ENCODE measurements around the gene ANKS3.

Gene ANKS3

DNA sequence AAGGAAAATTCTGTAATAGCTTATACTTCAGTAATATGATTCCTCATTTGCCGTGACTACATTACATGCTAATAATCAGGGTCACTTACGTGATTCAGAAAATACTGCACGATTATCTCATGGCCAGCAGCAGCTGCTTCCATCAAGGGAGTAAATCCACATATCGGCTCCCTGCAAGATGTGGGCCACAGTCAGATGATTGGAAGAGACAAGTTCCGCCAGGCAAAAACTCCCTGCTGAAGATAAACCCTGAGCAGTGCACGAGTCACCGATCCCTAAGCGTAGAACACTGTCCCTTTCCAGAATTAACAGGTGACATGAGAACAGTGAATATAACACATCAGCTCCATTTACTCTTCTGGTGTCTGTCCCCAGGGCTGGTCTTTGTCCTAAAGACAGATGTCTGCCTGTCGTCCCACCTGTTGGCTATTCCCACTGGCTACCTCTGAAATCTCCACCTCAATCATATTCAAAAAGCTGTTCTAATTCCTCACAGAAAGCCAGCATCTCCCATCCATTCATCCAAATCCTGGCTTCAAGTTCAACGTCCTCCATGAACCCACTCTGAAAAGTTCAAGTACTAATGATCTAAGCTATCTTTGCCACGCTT is 9.3 kb downstream of the ANKS3 start:
- no peak for DNase-seq

DNA sequence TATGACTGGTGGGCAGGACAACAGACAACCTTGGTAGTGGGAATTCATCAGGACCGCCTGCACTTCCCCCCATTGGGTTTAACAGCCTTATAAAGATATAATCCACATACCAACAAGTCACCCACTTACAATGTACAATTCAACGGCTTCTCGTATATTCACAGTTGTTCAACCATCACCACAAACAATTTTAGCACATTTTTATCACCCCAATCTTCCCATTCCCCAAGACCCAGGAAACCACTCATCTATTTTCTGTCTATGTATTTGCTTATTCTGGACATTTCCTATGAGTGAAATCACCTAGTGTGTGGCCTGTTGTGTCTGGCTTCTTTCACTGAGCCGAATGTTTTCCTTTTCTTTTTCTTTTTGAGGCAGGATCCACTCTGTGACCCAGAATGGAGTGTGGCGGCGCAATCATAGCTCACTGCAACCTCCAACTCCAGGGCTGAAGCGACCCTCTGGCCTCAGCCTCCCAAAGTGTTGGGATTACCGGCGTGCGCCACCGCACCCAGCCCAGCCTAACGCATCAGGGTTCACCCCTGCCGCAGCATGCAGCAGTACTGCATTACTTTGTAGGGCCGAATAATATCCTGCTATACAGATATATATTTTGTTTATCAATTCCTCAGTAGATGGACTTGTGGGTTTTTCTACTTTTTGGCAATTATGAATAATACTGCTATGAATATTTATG is 10.9 kb downstream of the ANKS3 start:
- no peak for DNase-seq

DNA sequence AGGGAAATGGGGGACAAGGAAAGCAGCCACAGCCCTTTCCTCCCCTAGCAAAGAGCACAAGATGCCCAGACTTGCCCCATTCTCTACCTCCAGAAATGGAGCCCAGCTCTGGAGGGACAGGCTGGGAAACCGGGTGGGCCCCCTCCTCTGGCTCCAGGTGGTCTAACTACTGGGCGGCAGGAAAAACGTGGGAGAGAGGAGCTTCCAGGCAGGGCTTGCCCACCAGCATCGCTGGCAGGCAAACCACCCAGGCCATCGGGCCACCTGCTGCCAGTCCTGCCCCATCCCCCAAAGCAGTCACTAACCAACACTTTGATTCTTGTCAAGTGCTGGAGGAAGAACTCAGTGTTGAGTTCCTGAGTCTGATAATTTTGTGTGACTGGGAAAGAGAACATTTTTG is 15.6 kb downstream of the ANKS3 start:
- no peak for DNase-seq

DNA sequence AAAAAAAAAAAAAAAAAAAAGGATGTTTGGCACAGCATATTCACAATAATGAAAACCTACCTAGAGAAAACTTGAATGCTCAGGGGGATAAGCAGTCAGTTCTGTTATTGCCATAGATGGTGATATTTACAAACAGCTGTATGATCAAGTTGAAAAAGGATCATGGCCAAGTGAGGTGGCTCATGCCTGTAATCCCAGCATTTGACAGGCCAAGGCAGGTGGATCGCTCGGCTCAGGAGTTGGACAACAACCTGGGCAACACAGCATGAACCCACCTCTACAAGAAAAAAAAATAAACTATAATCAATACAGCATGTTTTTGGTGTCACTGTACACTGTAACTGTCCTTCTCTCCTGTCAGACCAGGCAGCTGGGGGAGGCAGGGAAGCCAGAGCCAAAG is 19.1 kb downstream of the ANKS3 start:
- DNase-seq = no peak

DNA sequence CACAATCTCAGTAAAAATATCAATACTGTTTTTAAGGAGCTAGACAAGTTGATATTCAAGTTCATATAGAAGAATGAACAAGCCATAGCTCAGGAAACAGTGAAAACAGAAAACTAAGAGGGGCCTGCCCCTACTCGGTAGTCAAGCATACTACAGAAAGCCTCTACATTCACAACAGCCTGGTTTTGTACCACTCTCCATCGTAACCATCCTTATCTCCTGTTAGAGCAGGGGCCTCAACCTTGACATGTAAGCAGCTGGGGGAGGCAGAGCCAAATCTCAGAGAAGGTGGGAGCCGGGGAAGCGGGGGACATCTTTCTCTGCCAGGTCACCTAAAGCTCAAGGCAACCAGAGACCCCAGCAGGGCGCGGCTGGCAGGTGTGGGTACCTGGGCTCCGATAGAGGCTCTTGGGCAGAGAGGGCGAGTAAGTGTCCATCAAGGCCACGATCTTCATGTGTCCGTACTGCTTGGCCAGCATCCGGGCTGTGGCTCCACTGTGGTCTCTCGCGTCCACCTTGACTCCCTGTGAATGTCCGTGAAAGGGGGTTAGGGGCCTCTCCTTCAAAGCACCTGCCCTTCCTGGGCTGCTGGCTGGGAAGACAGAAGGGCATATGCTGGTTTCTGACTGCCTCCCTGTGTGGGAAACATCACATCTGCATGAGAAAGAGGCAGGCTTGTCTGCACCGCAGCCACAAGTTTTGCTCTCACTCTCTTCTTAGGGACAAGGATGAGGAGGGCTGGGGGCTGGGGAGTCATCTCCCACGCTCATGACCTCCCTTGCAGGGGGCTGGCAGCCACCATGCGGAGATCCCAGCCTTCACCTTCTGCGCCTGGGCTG is 20.2 kb downstream of the ANKS3 start:
- no peak for DNase-seq

DNA sequence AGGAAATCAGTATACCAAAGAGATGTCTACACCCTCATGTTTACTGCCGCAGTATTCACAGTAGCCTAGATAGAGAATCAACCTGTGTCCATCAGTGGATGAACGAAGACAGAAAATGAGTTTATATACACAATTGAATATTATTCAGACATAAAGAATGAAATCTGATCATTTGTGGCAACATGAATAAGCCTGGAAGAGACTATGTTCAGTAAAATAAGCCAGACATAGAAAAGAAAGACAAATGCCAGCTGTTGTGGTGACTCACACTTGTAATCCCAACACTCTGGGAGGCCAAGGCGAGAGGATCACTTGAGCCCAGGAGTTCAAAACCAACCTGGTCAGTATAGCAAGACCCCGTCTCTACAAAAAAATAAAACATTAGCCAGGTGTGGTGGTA is 24.6 kb downstream of the ANKS3 start:
- DNase-seq = no peak

DNA sequence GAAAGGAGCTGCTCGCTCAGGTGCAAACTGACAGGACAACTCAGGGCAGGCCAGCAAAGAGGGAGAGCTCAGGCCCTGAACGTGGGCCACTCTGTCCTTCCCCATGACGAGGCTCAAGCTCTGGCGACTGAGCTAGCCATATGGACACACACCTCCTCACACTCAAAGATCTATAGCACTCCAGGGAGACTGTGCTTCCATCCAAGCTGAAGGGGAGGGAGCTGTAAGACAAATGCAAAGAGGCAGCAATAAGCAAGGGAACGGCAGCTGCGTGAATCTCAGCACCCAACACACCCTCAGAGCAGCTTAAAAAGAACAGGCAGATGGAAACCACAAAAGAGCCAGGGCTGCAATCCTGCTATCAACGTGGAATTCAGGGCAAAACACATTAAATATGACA is 27.2 kb downstream of the ANKS3 start:
- no peak for DNase-seq

DNA sequence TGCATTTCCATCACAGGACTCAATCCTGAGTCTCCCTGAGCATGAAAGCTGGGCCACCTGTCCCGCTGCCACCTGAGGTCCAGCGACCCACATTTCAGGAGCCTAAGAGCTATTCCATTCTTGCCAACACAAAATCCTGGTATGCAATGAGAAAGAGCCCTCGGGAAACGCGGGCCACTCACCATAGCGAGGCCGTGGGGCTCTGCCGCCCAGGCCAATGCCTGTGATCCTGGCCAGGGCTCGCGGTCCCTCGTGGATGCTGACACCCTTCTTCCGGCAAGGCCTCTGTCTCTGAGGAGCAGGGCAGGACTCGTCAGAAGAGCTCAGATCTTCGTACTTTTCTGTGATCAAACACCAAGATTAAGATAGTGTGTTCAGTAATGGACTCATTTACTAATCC is 29.2 kb downstream of the ANKS3 start:
- no peak for DNase-seq

DNA sequence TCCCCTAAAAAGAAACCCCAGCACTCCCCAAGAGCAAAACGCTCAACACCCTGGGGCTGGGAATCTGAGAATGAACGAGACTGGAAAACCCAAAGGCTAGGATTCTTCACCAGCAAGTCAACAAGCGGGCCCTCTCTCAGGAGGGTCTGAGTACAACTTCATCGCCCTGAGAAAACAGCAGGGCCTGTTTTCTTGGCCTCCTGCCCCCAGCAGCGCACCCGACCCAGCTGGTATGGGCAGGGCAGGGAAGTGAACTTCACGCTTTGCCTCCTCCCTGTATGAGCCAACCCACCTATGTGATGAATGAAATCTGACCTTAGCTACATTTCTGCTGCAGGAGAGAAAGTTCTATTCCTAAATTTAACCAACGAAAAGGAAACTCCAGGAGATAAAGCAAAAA is 29.6 kb downstream of the ANKS3 start:
- no peak for DNase-seq

DNA sequence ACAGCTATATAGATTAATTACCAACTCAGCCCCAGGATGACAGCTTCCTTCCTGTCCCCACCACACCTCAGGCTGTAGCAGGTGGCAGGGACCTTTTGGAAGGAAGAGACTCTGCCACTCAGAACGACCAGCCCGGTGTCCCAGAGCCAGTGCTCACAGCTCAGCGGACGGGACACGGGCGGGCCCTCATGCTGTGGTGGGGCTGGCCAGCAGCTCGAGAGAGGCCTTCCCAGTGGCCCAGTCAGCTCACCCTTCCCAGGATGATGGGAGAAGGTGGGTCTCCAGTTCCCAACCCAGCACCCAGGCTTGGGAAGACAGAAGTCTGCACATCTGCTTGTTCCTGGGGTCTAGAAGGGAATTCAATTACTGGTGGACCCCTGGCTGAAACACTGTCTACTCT is 30.2 kb downstream of the ANKS3 start:
- DNase-seq = no peak

DNA sequence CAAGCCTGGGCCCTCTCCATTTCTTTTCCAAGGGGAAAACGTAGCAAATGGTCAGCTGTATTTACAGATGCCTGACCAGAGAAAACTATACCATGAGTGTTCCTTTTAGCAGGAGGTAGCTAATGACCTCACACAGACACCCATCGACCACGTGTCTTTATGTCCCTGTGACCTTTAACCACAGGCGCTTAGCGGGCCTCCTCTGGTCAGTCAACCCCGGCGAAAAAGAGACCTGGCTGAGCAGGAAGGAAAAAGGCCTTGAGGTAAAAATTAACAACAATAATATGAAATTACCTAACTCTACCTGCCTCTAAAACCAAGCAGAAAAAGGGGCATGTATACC is 31.6 kb downstream of the ANKS3 start:
- no peak for DNase-seq

DNA sequence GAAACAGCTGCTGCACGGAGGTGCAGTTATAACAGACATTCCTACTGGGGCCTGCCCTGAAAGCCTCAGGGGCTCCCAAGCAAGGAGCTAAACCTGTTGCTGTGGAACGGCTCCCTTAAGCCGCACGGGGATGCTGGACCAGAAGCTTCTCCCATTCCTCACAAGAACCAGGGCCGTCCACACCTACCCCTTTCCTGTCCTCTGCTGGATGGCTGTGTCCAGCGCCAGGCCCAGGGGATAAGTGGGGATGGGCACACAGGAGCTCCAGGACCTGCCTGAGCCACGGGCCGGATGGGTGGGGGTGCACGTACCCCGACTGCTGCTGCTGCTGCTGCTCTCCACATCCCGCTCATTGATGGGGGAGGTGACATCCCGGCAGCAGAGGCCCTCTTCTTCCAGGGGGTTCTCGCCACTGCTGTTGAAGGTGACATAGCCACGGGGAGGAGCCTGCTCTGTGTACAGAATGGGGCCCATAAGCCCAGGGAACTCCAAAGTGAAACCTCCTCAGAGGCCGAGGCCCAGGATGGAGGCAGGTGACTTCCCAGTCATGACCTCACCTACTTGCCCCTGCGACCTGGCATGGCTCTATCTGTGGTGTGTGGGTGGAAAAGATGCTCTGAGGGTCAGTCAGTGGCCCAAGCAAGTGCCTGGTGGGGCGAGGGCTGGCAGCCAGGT is 32.1 kb downstream of the ANKS3 start:
- no peak for DNase-seq

DNA sequence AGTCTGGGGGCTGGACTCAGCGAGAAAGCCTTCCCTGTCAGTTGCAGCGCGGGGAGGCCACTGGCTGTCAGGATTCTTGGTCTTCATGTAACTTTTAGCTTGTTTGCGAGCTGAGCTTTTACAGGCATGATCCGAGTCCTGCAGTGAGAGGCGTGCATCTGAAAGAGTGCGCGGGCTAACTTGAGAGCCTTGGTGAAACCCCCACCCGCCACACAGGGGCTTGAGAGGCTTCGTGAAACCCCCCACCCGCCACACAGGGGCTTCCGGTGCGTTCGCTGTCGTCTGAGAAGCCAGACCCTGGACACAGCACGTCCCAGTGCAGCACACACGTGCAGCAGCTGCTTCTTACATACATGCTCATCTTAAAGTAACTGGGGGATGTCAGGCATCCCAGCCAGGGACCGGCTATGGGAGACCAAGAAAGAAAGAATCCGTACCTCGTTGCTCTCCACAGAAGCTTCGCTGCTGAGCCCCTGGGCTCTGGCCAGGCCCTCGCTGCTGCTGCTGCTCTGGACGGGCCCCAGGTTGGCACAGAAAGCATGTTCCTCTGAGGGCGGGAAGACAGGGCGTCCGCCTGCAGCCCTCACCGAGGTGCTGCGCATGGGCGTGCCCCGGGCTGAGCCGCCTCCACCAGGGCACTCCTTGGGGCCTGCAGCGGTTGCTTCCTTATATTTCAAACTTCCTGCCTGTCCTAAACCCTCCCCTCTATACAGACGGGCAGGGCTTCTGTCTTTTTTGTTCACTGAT is 32.9 kb downstream of the ANKS3 start:
- DNase-seq = no peak

DNA sequence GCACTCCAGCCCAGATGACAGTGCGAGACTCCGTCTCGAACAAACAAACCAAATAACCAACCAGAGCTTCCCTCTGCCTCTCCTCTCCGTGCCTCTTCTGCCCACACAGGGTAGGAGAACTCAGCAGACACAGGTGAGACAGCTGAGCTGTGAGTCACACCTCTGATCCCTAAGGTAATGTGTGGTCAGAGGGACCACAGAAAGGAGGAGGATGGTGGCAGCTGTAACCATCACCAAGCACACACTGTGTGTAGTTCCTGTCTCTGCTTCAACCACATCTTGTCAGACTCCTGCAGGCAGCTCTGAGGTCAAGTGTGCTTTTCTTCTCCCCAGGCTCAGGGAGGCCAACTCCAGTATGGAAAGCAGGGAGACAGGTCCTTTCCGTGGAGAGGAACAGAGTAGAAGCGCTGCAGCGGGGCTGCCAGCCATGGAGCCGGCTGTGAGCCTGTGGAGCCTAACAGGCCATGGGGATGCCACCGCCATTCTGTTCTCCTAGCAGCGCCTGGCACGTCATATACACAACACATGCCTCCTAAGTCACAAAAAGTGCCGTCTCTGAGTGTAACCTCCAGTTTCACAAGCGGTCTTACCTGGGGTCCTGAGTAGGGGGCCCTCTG is 33.6 kb downstream of the ANKS3 start:
- DNase-seq = no peak

DNA sequence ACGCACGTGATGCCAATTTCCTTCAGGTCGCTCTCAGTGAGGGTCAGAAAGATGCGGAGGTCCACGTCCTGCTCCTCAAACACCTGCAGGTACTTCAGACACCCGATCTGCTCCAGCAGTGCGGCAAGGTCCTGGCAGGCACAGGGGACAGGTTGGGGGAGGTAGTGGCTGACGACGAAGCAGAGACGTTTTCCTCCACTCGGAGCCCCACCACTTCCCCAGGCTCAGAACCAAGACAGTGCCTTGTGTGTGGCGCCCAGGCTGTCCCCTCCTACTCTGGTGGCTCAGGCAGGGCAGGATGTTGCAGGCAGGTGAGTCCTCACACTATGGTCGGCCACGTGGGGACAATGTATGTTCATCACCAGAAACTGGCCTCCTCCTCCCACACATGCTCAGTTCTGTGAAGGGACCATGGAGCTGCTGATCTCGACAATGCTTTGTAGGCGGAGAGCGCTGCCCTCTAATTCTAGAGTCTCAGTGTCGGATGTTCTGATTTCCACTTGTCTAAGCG is 35.0 kb downstream of the ANKS3 start:
- no peak for DNase-seq

DNA sequence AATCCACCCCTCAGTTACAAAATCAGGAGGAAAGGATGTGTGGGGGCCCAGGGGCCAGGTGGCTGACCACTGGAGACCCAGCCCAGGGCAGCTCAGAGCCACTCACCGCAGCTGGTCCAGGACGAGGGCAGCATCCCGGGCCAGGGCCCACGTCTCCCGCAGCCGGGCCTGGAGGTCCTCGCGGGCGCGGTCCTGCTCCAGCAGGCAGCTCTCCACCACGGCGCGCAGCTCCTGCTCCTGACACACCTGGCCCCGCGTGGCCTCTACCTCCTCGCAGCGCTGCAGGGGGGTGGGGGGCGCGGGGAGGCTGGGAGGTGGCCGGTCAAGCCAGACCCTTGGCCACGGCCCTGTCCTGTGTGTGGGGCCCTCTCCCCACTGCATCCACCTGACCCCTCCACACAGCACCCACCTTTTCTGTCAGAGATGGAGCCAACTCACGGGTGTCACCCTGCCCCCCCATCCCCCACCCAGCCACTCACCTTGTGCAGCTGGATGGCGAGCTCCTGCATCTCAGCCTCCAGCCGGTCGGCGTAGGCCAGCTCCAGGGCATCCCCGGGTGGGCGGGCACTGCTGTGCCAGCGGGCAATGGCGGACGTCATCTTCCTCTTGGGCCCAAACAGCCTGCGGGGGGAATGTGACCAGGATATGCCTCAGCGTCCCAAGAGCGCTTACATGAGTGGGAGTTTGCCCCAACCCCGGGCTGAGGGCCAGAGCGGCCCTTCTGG is 35.6 kb downstream of the ANKS3 start:
- no peak for DNase-seq

DNA sequence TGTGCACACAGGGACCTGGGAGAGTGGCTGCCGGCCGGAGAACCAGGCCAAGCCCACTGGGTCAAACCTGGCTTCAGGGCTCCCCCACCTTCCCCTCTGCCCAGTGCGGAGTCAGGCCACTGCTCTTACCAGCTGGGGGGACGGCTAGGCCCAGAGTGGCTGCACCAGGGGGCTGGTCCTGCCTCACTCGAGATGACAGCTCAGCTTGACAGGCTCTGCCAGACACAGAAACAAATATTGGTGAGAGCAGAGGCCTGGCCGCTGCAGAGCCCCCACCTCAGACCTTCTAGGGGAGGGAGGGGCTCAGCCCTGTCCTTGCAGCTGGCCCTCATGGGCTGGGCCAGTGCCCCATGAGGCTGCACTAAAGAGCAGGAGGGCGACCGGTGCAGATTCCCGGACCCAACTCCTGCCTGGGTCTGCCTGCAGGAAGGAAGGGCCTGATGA is 36.2 kb downstream of the ANKS3 start:
- DNase-seq = no peak

DNA sequence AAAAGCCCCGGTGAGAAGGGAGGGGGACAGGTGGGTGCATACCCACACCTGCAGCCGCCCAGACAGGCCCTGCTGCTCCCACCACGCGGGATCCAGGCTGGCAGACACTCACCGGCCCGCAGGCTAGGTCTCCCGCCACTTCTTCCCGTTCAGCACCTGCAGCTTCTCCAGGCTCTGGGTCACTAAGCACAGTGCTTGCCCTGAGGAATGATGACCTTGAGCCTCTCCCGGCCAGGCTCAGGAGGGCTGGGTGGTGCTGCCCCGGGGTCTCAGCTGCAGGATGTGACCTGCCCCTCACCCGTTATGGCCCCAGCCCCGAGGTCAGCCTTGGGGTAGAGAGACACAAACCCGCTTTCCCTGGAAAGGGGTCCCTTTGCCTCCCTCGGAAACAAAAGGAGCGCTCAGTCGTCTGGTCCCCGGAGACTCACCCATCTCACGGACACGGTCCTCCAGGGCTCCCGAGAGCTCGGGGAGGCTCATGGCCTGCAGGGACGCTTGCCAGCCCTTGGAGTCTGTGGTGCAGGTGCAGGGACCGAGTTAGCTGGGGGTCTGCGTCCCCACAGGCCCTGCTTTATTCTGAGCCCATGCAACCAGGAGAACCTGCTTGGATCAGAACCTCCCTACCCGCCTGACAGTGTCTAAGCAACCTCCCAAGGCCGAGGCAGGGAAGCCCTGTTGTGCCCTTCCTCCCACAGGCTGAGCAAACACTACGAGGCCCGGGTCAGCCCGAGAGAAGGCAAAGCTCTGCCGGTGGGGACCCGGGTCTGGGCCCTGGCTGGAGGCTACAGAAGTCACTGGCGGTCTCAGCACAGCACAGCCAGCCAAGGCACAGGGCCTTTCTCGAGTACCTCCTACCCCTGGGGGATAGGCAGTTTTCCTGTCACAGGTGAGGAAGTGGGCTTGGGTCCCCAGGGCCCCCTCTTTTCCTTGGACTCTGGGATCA is 36.9 kb downstream of the ANKS3 start:
- DNase-seq = no peak

DNA sequence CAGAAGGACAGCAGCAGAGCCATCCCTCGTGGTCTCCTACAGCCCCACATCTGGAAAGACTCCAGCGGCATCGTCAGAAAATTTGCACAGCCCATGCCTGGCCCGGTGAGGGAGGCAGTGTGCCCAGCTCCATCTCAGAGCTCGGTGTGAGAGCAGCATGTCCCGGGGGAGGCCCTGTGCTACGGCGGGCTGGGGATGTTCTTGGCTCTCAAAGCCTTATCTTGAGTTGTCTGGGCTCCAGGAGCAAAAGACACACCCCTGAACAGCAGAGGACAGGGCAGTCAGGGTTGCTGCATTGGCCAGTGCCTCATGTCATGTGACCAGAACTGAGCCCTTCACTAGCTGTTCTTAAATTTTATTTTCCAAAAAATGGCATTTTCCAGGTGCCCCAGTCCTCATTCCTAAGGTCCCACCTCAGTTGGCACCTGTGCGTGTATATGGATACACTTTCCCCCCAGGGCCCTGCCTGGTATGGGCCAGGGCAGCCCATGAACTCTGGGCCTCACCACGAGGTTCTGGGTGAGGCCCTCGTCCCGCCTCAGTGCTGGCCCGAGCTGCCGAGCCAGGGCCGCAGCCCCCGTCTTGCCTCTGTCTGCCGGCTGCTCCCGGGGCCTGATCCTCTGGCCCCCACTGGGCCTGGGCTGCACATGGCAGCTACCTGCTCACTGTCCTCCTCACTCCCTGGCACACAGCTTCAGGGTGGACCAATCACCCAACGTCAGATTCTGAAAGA is 37.7 kb downstream of the ANKS3 start:
- no peak for DNase-seq

Data from NCI-H1436 (cell line).